Kidney (tissue), 14 donors: ENCODE measurements around the gene RAD51B. TPM values are rescaled to one million over a fixed set of nuclear protein-coding genes. Genes with fewer than 3 reads are reported as not detected.

Experiments used
- DNase-seq, 5 donors: peaks; one replicate each; pipeline ENCODE4 v3.0.0-alpha.2; 2013 to 2020
- FAIRE-seq: peaks from 2 replicates; lab custom pipeline; 2012; peaks lifted over from hg19 to GRCh38; lab: Jason Lieb, UNC
- H3K27ac ChIP-seq, 2 donors: one replicate each; pipeline ENCODE4 v1.7.0; 2013; ENCODE audit warnings: low read depth in 2 of 2, low read length in 2 of 2, inconsistent platforms in 1 of 2
- H3K27me3 ChIP-seq: one replicate; pipeline ENCODE4 v1.7.1; 2013; ENCODE audit warnings: low read length, inconsistent platforms; ENCODE audit not compliant: control insufficient read depth, insufficient read depth
- H3K36me3 ChIP-seq, 3 donors: one replicate each; pipeline versions ENCODE4 v1.7.0 to v1.7.1; 2013; ENCODE audit warnings: low read length in 3 of 3, control low read depth in 1 of 3, inconsistent platforms in 1 of 3; ENCODE audit not compliant: insufficient read depth in 3 of 3, control insufficient read depth in 2 of 3
- H3K4me1 ChIP-seq, 3 donors: one replicate each; pipeline versions ENCODE4 v1.7.0 to v1.7.1; 2013; ENCODE audit warnings: low read length in 3 of 3, inconsistent platforms in 1 of 3, low read depth in 1 of 3; ENCODE audit not compliant: control insufficient read depth in 2 of 3, insufficient read depth in 2 of 3
- H3K4me3 ChIP-seq, 3 donors: one replicate each; pipeline versions ENCODE4 v1.7.0 to v1.8.1; 2013; ENCODE audit warnings: low read length in 3 of 3, control low read depth in 1 of 3, inconsistent platforms in 1 of 3
- H3K9ac ChIP-seq, 3 donors: one replicate each; pipeline versions ENCODE4 v1.7.0 to v1.7.1; 2013; ENCODE audit warnings: low read length in 3 of 3, control low read depth in 1 of 3, inconsistent platforms in 1 of 3
- H3K9me3 ChIP-seq, 3 donors: one replicate each; pipeline versions ENCODE4 v1.7.0 to v1.7.1; 2013; ENCODE audit warnings: low read length in 3 of 3, control low read depth in 1 of 3, inconsistent platforms in 1 of 3; ENCODE audit not compliant: control insufficient read depth in 2 of 3, insufficient read depth in 1 of 3
- intact Hi-C: fragments of 100-400 bp; cut with DNase I; formaldehyde crosslinking; loops from one replicate; pipeline ENCODE4 v1.11.1; 2022
- polyA plus RNA-seq: library from polyadenylated mRNA; stranded (reverse); fragments of 350-450 nt; fragmentation: Illumina TruSeq; extraction: RNeasy Lipid Tissue Mini Kit (QIAGEN cat#74804); gene quantifications from one replicate; pipeline ENCODE4 v1.2.3, GENCODE V29; 2014; ENCODE audit warnings: low read depth, low replicate concordance; ENCODE audit not compliant: insufficient read depth
- total RNA-seq: library from RNA; stranded (reverse); fragmentation: NEBNext Ultra II Directional; extraction: Animal tissue kit (Norgen Biotek cat#: 25700); gene quantifications from one replicate; pipeline ENCODE4 v1.2.1, GENCODE V29; 2021
- TF ChIP-seq, protein P1 (sequence below): IDR thresholded peaks from 3 replicates; pipeline ENCODE4 v1.5.1; 2012; ENCODE audit warnings: mild to moderate bottlenecking, moderate library complexity, borderline replicate concordance; ENCODE audit not compliant: insufficient read depth; ENCODE audit errors: extremely low read depth
- donor health status: control.
- donor health status: control.
- donor health status: control.
- donor health status: control.
- donor health status: control.
- donor health status: DM: yes; HTN: yes; CAD: no.
- donor health status: Normal renal cell carcinoma (clear cell type).

The RAD51B gene
- total and polyA plus RNA-seq, 2 donors from 2014 or later, result 6.9 to 18.0 TPM

DNA sequence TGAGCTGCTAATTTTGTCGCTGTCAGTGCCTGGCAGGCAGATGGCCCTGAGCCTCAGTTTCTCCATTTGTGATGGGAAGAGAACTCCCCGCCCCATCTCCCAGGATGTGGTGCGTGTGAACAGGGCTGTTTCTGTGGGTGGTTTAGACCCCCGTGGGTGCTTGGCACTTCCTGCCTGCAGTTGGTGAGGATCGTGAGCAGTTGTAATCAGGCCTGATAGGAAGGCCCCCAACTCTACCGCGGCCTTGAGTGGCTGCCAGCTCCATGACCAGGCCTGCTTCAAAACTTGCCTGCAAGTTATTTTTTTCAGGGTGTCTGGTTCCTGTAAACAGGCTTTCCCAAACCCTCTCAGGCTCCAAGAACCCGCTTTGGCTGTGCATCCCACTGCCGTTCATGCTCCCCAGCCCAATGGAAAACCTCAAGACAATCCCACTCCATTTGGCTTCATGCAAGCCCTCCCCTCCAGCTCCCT, 834.9 kb downstream of the RAD51B start:
- DNase-seq, result peak in 2 of 5 donors; percentile 14 to 55
- Histone ChIP-seq H3K9ac (no peak overlapping the region), H3K27ac (no peak overlapping the region), H3K9me3 (no peaks in the 10 kb centered on the region), H3K36me3 (no peaks in the 10 kb centered on the region), H3K27me3 (no peaks in the 10 kb centered on the region), H3K4me1 (peaks cover 0 to 9% (median 6%) of the 10 kb centered on the region in 3 donors), H3K4me3 (no peak overlapping the region)
- intact Hi-C loops, result no loop called here
- TF ChIP-seq, protein P1, sequence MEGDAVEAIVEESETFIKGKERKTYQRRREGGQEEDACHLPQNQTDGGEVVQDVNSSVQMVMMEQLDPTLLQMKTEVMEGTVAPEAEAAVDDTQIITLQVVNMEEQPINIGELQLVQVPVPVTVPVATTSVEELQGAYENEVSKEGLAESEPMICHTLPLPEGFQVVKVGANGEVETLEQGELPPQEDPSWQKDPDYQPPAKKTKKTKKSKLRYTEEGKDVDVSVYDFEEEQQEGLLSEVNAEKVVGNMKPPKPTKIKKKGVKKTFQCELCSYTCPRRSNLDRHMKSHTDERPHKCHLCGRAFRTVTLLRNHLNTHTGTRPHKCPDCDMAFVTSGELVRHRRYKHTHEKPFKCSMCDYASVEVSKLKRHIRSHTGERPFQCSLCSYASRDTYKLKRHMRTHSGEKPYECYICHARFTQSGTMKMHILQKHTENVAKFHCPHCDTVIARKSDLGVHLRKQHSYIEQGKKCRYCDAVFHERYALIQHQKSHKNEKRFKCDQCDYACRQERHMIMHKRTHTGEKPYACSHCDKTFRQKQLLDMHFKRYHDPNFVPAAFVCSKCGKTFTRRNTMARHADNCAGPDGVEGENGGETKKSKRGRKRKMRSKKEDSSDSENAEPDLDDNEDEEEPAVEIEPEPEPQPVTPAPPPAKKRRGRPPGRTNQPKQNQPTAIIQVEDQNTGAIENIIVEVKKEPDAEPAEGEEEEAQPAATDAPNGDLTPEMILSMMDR, result no peak
- no peak for FAIRE-seq

DNA sequence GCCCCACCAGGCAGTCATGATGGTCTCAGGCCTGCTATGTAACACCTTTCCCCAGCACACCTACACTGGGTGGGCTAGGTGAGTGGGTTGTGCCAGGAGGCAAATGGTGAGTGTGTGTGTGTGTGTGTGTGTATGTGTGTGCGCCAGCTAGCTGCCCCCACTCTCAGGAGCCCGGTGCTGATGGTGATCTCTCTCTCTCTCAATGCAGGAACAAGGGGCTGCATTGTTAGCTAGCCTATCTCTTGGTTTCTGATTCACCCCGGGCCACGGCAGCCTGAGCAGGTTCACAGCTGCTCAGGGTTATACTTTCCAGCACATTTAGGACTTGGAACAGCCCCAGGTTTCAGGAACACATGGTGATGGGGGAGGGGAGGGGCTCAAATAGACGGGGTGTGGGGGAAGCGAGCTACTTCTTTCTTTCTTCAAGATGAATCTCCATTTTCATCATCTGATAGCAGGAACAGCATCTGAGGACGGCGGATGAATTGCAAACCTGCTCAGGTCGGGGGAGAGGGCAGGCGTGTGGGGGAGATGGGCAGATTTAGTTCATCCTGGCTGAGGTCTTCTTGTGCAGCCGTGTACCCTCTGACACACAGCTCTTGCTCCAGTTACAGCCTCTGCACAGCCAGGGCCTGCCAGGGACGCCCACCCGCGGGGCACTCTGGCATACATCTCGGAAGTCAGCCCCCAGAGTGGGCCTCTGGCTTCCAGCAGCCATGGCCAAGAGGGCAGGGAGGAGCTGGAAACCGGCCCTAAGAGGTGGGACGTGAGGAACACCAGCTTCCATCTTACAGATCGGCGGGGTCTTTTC, 835.6 kb downstream of the RAD51B start:
- no peak for FAIRE-seq
- TF ChIP-seq, protein P1, result no peak

DNA sequence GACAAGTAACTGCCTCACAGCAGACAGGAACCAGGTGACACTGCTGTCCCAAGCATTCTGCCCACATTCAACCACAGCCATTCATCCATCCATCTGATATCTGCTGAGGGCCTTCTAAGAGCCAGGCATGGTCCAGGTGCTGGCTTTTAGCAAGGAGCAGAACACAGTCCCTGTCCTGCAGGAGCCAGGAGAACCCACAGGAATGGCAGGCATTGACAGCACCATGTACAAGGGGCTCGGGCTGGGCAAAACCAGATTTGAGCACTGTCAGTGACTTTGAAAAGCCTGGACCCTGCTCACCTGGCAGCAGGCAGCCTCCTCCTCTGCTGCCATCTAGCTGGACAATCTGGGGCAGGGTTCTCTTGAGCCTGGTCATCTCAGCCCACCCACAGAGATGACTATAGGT, 836.3 kb downstream of the RAD51B start:
- no peak for FAIRE-seq
- Histone ChIP-seq H3K9ac (no peak overlapping the region), H3K36me3 (no peaks in the 10 kb centered on the region), H3K27ac (no peak overlapping the region), H3K4me1 (peaks cover 0 to 11% (median 10%) of the 10 kb centered on the region in 3 donors), H3K27me3 (no peaks in the 10 kb centered on the region), H3K9me3 (no peaks in the 10 kb centered on the region), H3K4me3 (no peak overlapping the region)
- TF ChIP-seq, protein P1, result peak; percentile 37
- peak in 4 of 5 donors; percentile 66 to 81 (median 71) for DNase-seq
- intact Hi-C loops, result no loop called here

More for the DNA sequence above, 835.6 kb downstream of the RAD51B start:
- peak; percentile 73 to 90 (median 84) for DNase-seq
- no peak overlapping the region for H3K9ac ChIP-seq
- no peaks in the 10 kb centered on the region for H3K9me3 ChIP-seq
- intact Hi-C loops, result no loop called here
- H3K4me1 ChIP-seq, result peaks cover 0 to 11% (median 10%) of the 10 kb centered on the region in 3 donors
- no peak overlapping the region for H3K27ac ChIP-seq
- no peak overlapping the region for H3K4me3 ChIP-seq
- H3K27me3 ChIP-seq, result no peaks in the 10 kb centered on the region
- H3K36me3 ChIP-seq, result no peaks in the 10 kb centered on the region
